ENCODE results near the gene MITF.

Gene MITF

GRCh38 chr3:69936266-69936665, 197.0 kb downstream of the MITF start:
- Histone ChIP-seq H3K27ac (replicated peaks) (no peak overlapping the region), H3K27me3 (ENCODE audit: insufficient read depth, poor library complexity, severe bottlenecking) (no peaks in the 10 kb centered on the region), H3K4me3 (replicated peaks; ENCODE audit: insufficient read depth, low read length) (no peak overlapping the region)
- no peak for TF ChIP-seq SPI1 (IDR thresholded peaks at IDR 0.05; ENCODE audit: borderline replicate concordance, low read depth)
- no peak for TF ChIP-seq GABPA (IDR thresholded peaks at IDR 0.05; ENCODE audit: low read depth)
- TF ChIP-seq REST (IDR thresholded peaks at IDR 0.05; ENCODE audit: insufficient replicate concordance, low read depth) = no peak
- TF ChIP-seq POLR2AphosphoS5 (IDR thresholded peaks at IDR 0.05; ENCODE audit: low read depth) = no peak
- TF ChIP-seq CTCF (IDR thresholded peaks at IDR 0.05; ENCODE audit: insufficient read depth, low read length) = no peak
- no peak for DNase-seq (ENCODE audit: low read depth in 1 of 2, low spot score in 1 of 2)

- DNase-seq (ENCODE audit: low read depth in 1 of 2, low spot score in 1 of 2) = no peak
- H3K4me3 ChIP-seq (replicated peaks; ENCODE audit: insufficient read depth, low read length) = no peak overlapping the region
- H3K27me3 ChIP-seq (ENCODE audit: insufficient read depth, poor library complexity, severe bottlenecking) = no peaks in the 10 kb centered on the region
- no peak overlapping the region for H3K27ac ChIP-seq (replicated peaks)
- TF ChIP-seq CTCF (IDR thresholded peaks at IDR 0.05; ENCODE audit: insufficient read depth, low read length) (no peak), POLR2AphosphoS5 (IDR thresholded peaks at IDR 0.05; ENCODE audit: low read depth) (no peak), SPI1 (IDR thresholded peaks at IDR 0.05; ENCODE audit: borderline replicate concordance, low read depth) (no peak), REST (IDR thresholded peaks at IDR 0.05; ENCODE audit: insufficient replicate concordance, low read depth) (no peak), GABPA (IDR thresholded peaks at IDR 0.05; ENCODE audit: low read depth) (no peak)
These were observed 198.8 kb downstream of the MITF start for GRCh38 chr3:69938061-69938460.

- H3K4me3 ChIP-seq (replicated peaks; ENCODE audit: insufficient read depth, low read length) = no peak overlapping the region
- no peaks in the 10 kb centered on the region for H3K27me3 ChIP-seq (ENCODE audit: insufficient read depth, poor library complexity, severe bottlenecking)
- TF ChIP-seq GABPA (IDR thresholded peaks at IDR 0.05; ENCODE audit: low read depth) (no peak), SPI1 (IDR thresholded peaks at IDR 0.05; ENCODE audit: borderline replicate concordance, low read depth) (no peak), REST (IDR thresholded peaks at IDR 0.05; ENCODE audit: insufficient replicate concordance, low read depth) (no peak), CTCF (IDR thresholded peaks at IDR 0.05; ENCODE audit: insufficient read depth, low read length) (no peak), POLR2AphosphoS5 (IDR thresholded peaks at IDR 0.05; ENCODE audit: low read depth) (no peak)
- H3K27ac ChIP-seq (replicated peaks) = no peak overlapping the region
- DNase-seq (ENCODE audit: low read depth in 1 of 2, low spot score in 1 of 2) = no peak
These were observed 199.7 kb downstream of the MITF start for GRCh38 chr3:69938931-69939330.
